CD4-positive, alpha-beta T cell treated with Interferon alpha-2 for 1 hour (primary cell): ENCODE results near the gene SGCD.

Source experiments
- DNase-seq, 2 donors: peaks; one replicate each; pipeline ENCODE4 v3.0.0-alpha.2; 2020 to 2022

Gene SGCD

DNA sequence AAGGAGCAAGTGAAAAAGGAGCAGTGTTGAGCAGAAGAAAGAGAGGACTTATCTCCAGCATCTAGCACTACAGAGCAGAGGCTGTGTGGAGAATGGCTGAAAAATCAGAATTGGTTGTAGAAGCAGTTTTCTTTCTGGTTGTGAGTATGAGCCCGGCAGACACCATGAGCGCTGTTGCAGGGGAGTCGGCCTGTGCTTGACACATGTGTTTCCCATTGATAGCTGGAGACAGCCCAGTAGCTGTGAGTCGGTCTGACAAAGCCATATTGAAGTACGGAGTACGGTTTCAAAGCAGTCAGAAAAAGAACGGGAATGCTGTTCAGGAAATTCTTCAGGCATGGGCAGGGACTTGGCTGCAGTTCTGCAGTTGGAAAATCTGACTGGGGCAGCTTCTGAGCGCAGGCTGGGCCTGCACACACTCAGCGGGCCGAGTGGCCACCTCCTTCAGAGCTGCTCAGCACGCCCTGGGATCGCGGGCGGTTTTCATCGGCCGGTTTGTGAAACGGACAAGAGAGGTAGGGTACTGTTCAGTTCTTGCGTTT, at the start of gene SGCD:
SGCD (plus strand) TSS at position 447 of the 542 bp plus-strand sequence.
- DNase-seq = no peak

DNA sequence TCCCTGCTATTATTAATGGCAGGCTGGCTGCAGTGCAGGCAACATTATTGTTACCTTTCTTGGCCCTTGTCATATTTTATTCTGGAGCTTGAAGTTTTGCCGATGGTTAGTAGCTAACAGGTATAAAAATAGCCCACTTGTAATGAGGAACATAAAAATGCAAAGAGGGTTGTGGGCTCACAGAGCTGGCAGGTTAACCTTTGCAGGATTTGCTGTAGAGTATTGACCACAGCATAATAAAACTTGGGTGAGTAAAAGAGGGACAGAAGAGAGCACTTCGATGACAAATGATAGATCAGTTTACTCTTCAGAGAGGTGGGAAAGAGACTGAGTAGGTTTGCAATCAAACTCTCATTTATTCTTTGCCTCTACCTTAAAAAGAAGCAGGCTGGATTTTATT, 49.7 kb upstream of the SGCD start:
- no peak for DNase-seq

DNA sequence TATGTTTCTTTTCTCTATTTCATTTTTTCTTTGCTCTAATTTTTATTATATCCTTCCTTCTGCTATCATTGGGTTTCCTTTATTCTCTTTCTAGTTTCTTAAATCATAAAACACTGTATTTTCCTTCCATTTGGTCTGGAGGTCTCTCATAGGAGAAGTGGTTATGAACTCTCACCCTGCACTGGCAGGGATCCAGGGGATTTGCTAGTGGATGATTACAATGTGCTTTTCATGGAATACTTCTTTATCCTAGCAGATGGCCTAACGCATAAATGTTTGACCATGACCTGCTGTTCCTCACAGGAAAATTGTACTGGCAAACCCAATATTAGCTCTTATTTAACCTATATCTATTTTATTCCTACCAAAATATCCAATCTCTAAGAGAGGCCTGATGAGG, 31.5 kb upstream of the SGCD start:
- no peak for DNase-seq

DNA sequence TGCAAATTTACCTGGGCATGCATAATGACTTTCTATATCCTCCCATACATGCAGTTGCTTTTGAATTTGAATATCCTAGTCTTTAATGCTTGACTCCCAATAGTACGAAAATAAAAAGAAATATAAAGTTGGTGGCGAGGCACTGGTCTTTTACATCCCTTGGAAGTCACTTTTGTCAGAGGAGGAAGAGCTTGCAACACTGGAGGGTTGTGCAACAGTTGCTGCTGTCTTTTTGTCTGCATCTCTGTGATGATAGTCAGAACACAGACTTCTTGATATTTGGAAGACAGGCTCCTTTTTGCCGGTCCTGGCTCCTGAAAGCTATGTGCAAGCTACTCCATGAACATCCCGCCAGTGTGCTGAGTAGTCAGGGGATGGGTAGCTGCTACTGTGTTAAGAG, 16.8 kb upstream of the SGCD start:
- DNase-seq = no peak

DNA sequence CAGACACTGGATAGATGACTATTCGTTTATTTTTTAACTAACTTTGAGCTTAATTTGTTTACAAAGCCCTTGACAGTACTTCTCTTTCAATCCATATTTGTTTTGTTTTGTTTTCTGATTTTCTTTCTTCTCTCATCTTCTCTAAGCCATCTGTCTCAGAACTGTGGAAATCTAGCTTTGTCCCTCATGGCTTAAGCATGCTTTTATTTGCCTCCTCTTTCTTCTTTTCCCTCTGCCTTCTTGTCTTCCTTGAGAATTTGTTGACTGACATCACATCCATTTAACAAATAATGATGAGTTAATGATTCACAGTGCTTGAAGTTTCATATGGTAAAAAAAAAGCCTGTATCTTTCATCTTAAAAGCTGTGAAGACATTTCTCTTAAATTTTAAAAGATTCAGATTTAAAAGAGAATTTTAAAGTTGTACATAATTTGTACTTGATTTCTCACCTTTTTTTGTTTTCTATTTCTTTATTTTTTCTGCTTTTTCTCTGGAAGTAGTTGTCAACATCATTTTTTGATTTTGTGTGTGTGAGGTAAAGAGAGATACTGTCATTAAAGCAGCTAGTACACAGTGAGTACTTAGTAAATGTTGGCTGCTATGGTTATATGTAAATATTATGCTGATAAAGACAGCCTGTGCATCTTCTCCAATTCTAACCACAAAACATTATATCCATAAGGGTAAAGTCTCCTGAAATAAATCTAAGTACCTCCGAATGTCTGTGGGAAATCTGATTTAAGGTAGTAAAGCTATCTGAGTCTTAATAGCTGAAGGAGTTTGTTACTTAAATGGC, 13.9 kb upstream of the SGCD start:
- no peak for DNase-seq

DNA sequence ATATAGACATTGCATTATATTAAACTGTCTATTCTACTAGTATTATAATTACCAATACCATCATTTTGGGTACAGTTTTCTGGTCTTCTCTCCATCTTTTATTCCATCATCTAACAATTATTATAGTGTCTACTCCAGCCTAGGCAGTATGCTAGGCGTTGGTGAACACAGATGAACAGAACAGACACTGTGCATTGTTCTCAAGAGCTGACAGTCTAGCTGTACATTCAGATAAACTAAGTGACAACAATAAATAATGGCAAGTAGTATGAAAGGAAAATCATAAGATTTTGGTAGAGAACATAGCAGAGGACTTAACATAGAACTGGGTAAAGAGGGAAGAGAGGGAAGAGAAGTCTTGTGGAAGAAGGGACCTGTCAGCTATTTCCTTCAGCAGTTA, 12.5 kb upstream of the SGCD start:
- DNase-seq = no peak

DNA sequence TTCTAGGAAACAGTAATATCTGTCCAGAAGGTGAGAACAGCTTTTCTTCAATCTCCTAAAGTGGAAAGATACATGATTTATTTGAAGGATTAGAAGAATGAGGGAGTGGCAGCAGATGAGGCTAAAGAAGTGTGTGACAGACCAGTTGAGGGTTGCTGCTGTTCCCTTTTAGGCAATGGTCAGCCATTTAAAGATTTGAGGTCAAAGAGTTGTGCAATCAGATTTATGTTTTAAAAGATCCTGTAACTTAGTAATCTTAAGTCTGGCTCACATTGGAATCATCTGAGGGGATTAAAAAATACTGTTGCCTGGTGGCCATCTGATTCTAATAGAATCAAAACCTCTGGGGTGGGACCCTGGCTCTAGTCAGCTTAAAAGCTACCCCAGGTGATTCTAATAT, 4.3 kb upstream of the SGCD start:
- DNase-seq = no peak

DNA sequence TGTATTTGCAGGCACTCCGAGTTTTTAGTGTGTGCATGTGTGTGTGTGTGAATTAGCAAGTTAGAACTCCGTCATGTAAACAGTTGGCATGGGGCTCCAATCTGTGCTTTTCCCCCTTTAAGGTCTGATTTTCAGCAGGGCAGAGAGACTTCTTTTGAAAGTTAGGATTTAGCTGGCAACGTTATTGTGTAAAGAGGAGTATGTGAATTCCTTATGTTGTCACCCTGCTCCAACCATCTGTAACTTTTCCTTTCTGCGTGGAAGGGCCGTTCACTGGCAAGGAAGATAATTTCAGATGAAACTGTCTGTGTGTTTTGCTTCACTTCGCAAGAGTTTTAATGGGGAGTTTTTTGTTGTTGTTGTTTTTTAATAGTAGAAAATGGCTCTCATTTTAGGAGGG, 332 bp downstream of the SGCD start:
- DNase-seq = no peak

DNA sequence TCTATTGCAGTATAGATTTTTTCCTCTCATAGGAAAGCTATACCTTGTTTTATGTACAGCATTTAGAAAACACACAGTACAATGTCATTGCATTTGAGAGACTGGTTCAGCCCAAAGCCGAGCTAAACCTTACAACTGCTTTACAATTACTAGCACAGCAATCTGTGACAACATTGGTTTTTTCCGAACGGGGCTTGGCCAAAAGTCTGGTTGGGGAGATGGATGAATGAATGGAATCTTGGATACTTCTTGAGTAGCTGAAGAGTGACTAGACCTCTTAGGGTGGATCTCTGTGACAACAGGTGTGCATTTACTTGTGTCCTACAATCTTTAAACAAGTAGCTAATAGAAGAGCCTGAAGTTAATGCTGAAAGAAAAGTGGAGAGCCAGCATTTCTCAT, 1.2 kb downstream of the SGCD start:
- no peak for DNase-seq

DNA sequence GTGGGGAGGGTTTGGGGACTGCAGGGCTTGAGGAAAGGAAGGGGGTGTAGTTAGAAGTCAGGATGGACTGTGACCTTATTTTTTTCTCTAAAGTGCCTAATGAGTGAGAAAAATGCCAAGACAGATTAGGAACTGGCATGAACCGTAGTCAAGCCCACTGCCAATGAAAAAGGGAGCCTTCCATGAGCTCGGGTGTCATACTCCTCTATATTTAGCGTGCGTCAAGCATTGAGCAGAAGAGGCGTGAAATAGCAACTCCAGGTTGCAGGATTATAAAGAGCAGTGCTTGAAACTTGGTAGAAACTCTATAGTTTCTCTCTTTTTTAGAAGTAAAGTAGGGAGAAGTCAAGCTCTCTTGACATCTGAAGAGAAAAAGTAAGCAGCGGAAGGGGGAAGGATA, 1.8 kb downstream of the SGCD start:
- DNase-seq = no peak

DNA sequence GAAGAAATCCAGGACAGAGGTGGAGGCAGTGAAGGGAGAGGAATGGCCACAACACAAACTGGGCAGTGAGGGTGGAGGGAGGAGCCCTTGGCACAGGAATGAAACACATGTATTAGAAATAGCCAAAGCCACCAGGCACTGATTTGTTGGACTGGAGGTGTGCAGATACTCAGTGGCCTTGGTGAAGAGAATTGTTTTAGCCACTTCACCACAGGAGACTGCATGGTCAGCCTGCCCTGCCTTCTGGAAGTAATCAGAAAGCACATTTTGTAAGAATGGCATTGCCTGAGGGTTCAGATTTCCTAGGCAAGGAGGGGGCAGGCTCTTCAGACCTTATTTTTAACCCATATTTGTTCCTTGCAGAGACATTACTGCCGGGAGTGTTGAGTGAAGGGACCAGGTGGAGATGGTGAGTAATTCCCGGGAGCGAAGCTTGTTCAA, 2.2 kb downstream of the SGCD start:
- DNase-seq = no peak

DNA sequence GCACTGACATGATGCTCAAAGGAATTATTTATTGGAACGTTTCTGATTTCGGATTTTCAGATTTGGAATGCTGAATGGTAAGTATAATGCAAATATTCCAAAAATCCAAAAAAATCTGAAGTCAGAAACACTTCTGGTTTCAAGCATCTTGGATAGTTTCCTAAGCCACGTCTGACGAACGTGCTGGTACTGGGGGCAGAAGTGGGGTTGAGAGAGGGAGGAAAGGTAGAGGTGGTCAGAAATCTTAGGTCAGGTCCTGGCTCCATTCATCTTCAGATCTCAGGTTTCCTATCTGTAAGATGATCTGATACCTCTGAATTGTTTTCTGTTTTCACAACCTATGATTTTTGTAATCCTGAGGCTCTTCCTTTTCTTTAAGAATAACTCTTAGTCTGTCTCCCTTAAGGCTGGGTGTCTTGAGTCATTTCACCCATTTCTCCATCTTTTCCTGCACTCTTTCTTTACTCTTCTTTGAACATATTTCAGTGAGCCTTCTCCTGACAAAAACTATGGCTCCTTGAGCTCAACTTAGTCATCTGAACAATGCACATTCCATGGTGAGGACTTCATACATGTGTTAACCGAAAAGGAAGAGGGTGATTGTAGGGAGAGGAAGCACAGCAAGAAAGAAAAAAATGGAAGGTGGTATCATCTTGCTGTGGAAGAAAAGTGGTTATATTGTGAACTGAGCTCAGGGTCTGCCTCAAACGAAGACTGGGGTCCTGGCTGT, 3.3 kb downstream of the SGCD start:
- no peak for DNase-seq

DNA sequence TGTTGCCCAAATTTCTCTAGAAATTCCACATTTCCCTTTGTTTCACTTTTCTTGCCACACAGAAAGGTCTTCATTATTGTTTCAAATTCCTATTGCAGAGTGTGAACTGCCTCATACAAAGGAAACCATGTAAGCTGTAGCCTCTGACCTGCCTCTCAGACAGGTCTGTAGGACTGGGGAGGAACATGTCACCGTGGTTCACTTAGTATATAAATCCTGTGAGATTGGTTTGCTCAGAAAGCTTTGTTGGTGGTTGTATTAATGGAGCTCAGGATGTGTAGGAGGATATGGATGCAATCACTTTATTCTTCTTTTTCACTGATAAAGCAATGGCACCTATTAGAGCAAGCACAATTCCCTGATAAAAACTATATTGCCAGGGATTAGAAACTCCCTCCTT, 4.2 kb downstream of the SGCD start:
- no peak for DNase-seq

DNA sequence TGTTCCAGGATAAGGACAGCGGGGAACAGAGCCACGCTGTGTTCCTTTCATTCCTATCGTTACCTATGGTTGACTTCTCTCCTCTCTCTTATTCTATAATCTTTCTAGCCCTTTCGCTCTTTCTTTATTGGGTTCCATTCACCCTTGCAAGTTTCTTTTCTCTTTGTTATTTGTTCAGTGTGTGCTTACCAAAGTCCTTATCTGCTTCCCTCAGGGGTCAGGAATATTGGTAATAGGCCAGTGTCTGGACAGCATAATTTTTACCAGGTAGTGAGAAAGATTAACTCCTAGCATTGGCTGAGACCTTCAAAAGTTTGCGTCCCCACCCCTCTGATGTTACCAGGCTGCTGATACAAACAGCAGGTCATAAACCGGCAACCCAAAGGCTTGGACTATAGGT, 4.9 kb downstream of the SGCD start:
- no peak for DNase-seq

DNA sequence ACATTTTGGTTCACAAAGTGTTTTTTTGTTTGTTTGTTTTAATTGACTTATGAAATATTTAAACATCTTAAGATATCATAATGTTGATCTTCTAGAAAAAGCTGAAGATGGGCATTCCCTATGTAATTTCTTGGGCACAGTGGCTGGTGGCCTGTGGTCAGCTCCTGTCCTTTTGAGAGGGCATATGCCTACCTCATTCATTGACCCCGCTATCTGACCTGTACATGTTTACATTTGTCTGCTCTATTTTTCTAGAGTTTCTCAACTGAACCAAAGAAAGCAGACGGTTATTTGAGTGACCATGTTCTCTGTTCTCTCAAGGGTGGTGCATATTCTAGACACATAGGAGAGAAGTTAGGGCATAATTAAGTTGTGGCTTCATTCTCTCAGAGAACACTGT, 5.3 kb downstream of the SGCD start:
- no peak for DNase-seq

DNA sequence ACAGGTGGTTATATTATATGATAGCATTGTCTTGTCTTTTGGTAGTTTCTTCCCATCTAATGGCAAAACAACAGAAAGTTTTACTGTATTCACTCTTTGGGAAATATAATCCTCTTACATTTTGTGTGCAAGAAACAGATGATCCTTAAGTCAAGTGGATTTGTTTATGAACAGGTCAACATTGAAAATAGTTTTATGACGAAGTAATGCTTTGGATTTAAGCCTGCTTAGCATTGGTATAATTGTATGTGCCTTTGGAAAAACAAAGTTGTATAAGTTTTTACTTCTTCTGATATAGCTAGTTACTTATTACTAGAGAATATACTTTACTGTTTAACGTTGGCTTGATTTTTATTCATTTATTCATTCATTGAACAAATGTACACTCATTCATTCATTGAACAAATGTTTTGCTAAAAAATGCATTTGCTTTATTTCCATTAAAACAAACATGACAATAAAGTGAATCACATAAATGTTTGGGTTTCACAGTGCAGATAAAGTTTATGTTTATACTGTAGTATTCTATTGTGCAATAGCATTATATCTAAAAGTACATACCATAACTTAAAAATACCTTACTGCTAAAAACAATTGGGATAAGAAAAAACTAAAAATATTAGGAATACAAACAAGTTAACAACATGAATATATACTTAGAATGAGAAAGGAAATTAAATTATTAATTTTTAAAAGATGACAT, 12.3 kb downstream of the SGCD start:
- DNase-seq = no peak

DNA sequence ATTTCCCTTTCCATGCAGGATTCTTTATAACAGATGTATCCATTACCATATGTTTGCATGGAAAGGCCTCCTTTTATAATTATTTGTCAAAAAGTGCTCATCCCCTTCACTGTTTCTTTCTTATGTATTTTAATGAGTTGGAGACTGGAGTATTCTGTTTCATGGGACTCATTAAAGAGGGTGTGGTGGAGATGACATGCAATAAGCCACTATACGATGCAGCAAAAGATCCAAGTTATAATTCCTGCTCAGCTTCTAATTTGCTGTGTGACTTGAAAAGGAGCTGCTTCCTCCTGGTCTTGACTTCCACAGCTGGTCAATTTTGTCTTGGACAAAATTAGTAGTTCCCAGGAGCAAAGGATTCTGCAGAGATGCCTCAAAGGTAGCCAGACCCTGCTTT, 13.9 kb downstream of the SGCD start:
- DNase-seq = no peak

DNA sequence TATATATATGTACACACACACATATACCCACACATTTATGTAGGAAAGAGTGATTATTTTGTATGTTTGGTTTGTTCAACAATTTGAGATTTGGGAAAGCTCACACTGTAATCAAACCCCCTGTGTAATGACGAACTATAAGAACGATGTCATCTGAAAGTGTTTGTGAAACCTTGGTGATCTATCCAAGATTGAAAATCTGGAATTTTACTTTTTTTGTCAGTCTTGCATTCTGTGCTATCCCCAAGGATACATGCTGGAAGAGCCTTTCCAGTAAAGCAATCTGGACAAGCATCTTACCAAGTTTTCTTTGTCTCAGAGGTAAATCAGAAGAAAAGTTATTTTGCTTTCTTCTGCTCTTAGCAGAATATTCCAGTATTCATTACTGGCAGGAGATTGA, 23.3 kb downstream of the SGCD start:
- no peak for DNase-seq

DNA sequence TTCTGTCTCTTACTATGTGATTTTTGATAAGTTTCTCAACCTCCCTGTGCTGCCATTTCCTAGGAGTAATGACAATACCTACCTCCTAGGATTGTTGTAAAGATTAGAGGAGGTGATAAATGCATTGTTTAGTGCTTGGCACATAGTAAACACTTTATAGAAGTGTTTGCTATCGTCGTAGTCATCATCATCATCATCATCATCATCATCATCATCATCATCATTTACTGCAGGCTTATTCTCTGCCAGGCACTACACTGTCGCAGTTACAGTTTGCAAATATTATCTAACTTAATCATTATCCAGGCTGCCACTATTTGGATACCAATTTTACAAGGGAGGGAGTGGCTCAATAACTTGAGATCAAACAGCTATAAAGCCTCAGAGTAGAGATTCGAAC, 24.5 kb downstream of the SGCD start:
- no peak for DNase-seq

DNA sequence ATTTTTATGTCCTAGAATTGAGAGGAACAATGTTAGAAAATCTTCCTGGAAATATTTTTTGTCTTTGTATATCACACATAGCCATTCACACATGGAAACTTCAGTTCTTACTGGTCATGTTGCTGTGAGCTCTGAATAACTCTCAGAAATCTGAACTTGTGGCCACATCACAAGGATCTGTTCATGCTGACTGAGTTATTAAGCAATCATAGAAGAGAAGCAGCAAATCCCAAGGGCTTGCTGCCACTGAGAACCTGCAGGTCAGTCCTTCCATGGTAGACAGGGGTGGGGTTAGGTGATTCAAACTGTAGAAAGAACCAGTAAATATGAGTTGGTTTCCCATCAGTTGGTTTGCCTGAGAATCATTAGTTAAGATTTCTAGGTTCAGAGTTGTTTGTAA, 27.6 kb downstream of the SGCD start:
- DNase-seq = no peak

DNA sequence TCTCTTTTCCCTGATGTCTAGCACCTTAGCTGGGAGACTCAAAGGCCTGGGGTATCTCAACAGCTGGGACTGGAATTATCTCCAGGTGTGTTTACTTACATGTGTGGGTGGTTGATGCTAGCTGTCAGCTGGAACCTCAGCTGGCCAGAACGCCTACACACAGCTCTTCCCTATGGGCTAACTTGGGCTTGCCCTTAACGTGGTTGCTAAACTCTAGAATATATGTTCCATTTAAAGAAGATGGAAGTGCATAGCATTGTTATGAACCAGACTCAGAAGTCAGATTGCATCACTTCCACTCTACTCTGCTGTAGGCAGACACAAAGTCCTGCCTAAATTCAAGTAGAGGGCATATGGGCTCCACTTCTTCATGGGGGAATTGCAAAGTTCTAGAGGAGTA, 29.3 kb downstream of the SGCD start:
- DNase-seq = no peak

DNA sequence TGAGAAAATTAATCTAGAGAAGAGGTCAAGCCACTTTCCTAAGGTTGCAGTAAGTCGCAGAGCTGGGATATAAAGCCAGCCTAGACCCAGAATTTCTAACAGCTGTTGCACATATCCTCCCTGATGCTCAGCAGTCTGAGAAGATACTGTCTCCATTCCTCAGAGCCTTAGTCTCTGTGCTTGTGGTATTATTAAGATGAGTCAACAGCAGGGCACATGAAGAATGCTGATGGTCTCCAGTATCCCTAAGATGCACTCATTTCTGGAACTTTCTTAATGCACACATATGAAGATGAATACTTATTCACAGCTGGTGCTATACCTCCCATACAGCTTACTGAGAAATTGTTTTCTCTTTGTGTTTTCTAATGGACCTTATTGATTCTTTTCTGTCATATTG, 32.5 kb downstream of the SGCD start:
- DNase-seq = no peak

DNA sequence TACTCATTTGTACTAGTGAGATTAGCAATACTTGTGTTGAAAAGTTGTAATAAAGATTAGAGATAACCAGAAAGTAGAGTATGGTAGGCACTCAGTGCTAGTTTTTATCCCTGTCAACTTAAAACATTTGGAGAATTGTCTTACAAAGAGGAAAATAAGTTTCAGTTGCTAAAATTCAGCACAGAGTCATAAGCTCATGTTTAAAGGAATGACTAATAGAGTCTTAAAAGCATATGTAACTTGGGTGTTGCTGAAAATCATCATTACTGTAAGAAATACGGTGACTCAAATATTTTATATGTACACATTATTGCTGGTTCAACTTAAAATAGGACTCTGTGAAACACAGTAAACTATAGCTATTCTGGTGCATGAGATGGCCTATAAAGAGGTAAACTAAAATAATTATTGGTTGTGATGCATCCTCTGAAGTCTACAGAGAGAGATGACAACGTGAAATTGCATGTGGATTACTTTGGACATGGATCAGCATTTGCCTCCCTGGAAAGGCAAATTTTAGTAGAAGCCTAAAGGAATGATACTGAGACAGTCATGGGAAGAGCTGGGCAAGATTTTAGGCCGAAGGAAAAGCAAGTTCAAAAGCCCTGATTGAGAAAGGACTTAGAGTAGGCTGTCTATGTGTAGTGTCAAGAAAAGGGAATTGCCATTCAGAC, 34.6 kb downstream of the SGCD start:
- no peak for DNase-seq
